Activated naive CD4-positive, alpha-beta T cell treated with anti-CD3 and anti-CD28 coated beads for 36 hours (primary cell): Measurements from ENCODE around the gene TMEM59. TPM values are rescaled to one million over a fixed set of nuclear protein-coding genes. Genes with fewer than 3 reads are reported as not detected.
"Not testable (repeated sequence)": the region's sequence is repeated elsewhere in the genome, so short reads cannot be mapped to it uniquely, and the experiment has no call there.

Source experiments
- CTCF ChIA-PET: fragments of 350-600 bp; sonication (Branson Sonifier 250); formaldehyde crosslinking; loops from one replicate; lab custom pipeline; 2021; ENCODE audit warnings: antibody characterized with exemption; lab: Charles Lee
- DNase-seq: peaks from one replicate; pipeline ENCODE4 v3.0.0-alpha.2; 2020
- H3K27ac Mint-ChIP-seq: one replicate; pipeline ENCODE4 v1.8.0; 2021; ENCODE audit warnings: mild to moderate bottlenecking, mixed read lengths
- H3K27me3 Mint-ChIP-seq: one replicate; pipeline ENCODE4 v1.8.0; 2021; ENCODE audit warnings: low read depth, mixed read lengths
- H3K36me3 Mint-ChIP-seq: one replicate; pipeline ENCODE4 v1.8.0; 2021; ENCODE audit warnings: low read depth, mixed read lengths
- H3K4me1 Mint-ChIP-seq: one replicate; pipeline ENCODE4 v1.8.0; 2021; ENCODE audit warnings: low read depth, mixed read lengths
- H3K4me3 Mint-ChIP-seq: one replicate; pipeline ENCODE4 v1.8.0; 2021; ENCODE audit warnings: mild to moderate bottlenecking, moderate library complexity, mixed read lengths
- H3K9me3 Mint-ChIP-seq: one replicate; pipeline ENCODE4 v1.8.0; 2021; ENCODE audit warnings: mixed read lengths
- intact Hi-C: fragments of 100-400 bp; cut with micrococcal nuclease; formaldehyde crosslinking; loops from one replicate; pipeline ENCODE4 v1.15.1; 2023
- total RNA-seq, 2 experiments: library from RNA; stranded (reverse); gene quantifications; one replicate each; pipeline ENCODE4 v1.2.3, GENCODE V29; 2021

TMEM59 gene, protein sequence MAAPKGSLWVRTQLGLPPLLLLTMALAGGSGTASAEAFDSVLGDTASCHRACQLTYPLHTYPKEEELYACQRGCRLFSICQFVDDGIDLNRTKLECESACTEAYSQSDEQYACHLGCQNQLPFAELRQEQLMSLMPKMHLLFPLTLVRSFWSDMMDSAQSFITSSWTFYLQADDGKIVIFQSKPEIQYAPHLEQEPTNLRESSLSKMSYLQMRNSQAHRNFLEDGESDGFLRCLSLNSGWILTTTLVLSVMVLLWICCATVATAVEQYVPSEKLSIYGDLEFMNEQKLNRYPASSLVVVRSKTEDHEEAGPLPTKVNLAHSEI
- 100 to 1,000 TPM; 140 to 142 TPM for total RNA-seq

DNA sequence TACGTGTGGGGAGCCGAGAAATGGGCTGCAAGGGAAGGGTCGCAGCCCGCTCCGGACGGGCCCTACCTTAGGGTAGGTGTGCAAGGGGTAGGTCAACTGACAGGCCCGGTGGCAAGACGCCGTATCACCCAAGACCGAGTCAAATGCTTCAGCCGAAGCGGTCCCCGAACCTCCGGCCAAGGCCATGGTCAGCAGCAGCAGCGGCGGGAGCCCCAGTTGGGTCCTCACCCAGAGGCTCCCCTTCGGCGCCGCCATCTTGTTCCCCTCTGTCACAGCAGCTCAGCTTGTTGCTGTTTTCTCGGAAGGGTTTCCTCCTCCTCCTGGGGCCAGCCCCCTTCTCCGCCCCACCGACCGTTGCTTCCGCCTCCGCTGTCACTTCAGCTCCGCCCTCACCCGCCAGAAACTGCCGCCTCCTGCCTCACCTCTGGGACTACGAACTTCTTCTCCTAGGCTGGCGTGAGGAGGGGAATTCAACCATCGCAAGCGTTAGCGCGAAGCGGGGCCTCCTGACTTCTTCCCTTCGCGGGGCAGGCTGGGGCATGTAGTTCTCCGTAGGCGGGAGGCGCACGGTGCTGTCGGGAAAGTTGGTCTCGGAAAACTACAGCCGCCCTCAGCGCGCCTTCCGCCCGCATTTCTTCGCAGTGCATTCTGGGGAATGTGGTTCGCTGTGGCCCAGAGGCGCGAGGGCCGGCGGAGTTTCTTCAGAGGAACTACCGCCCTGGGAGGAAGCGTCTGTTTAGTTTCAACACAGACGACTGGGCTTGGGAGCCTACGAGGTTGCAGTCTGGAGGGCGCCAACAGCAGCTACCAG is at the start of gene TMEM59, which contains the start of gene TCEANC2:
TMEM59 (minus strand) TSS at position 271 of the 811 bp plus-strand sequence; CDS start at position 255, 16 bp downstream.
TCEANC2 (plus strand) TSS at position 675 of the 811 bp plus-strand sequence. CDS start 815 bp downstream, outside the sequence.
- CTCF ChIA-PET: interaction anchor here (0.6 to 2.0 kb wide), 4 partner anchors 24 to 623 kb away, joined by 3 to 7 read pairs (median 3); no protein-coding TSS in a partner anchor
- Mint-ChIP-seq H3K27ac (no peak within 1 kb of the TSS), H3K4me3 (no peak within 1 kb of the TSS), H3K9me3 (no peaks in the 10 kb centered on the region), H3K27me3 (no peaks in the 10 kb centered on the region), H3K36me3 (peaks cover 18% of the 10 kb centered on the region), H3K4me1 (peaks cover 37% of the 10 kb centered on the region)
- intact Hi-C loops: loop anchor here (1.0 to 2.0 kb wide), 15 partner anchors 64 to 834 kb away; partner anchors contain the start of genes CYB5RL, DHCR24, LRRC42 and MAGOH
- peak; percentile 99 for DNase-seq

DNA sequence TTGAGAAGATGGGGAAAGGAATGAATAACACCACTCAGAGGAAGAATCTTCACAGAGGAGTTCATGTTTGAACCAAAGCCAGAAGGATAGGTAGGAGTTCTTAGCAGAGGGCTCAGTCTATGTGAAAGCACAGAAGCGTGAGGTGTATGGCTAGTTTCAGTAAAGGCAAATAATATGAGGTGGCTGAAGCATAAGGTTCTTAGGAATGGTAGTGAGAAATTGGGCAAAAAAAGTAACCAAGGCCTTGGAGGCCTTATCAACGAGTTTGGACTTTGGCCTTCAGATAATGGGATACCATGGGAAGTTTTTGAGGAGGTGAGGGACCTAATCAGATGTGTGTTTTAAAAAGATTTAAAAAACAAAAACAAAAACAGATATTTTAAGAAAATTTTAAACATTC is 47.5 kb upstream of the TMEM59 start:
- peaks cover 6% of the 10 kb centered on the region for H3K36me3 Mint-ChIP-seq
- DNase-seq: no peak
- intact Hi-C loops: no loop called here
- H3K4me3 Mint-ChIP-seq: no peak overlapping the region
- CTCF ChIA-PET: no interaction called here
- H3K27me3 Mint-ChIP-seq: no peaks in the 10 kb centered on the region
- H3K4me1 Mint-ChIP-seq: no peaks in the 10 kb centered on the region
- H3K9me3 Mint-ChIP-seq: no peaks in the 10 kb centered on the region
- no peak overlapping the region for H3K27ac Mint-ChIP-seq

DNA sequence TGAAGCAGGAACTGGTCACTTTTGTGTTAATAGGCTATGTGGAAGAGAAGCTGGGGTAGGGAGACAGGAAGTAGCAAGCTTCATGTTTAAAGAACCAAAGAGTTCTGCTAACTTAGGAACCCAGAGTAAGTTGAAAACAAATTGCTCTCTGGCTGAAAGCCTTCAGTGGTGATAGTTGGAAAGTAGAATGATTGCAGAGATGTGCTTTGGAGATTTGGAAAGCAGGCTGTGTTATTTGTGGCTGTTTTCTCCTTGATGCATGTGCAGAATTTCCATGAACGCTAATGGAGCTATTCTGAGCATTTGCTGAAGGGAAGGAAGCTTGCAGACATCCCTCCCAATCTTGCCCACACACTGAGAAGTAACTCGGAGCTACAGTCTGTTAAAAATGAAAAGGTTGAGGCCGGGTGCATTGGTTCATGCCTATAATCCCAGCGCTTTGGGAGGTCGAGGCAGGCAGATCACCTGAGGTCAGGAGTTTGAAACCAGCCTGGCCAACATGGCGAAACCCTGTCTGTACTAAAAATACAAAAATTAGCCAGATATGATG is 46.1 kb upstream of the TMEM59 start:
- Mint-ChIP-seq H3K4me1 (no peaks in the 10 kb centered on the region), H3K9me3 (no peaks in the 10 kb centered on the region), H3K27ac (no peak overlapping the region), H3K27me3 (no peaks in the 10 kb centered on the region), H3K4me3 (no peak overlapping the region), H3K36me3 (peaks cover 6% of the 10 kb centered on the region)
- intact Hi-C loops: no loop called here
- CTCF ChIA-PET: interaction anchor here (0.7 to 0.9 kb wide), 2 partner anchors 93 to 288 kb away, joined by 3 to 6 read pairs; no protein-coding TSS in a partner anchor
- DNase-seq: no peak

DNA sequence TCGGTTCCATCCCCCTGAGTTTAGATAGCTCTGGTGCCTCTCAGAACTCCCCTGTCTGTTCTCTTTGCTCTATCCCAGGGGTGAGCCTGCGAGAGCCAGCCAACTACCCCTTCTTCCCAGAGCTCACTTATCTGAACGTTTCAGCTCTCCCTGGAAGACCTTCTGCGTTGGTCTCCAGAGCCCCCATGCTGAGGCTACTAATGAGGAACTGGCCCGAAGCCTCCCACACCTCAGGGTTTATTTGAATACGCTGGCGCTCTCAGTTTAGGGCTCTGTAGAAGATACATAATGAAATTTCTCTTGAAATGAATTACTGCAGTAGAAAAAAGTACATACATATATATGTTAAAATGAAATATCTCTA is 43.9 kb upstream of the TMEM59 start:
- Mint-ChIP-seq H3K9me3 (no peaks in the 10 kb centered on the region), H3K4me1 (no peaks in the 10 kb centered on the region), H3K27me3 (no peaks in the 10 kb centered on the region), H3K27ac (no peak overlapping the region), H3K4me3 (no peak overlapping the region), H3K36me3 (peaks cover 3% of the 10 kb centered on the region)
- CTCF ChIA-PET: no interaction called here
- intact Hi-C loops: no loop called here
- DNase-seq: no peak

DNA sequence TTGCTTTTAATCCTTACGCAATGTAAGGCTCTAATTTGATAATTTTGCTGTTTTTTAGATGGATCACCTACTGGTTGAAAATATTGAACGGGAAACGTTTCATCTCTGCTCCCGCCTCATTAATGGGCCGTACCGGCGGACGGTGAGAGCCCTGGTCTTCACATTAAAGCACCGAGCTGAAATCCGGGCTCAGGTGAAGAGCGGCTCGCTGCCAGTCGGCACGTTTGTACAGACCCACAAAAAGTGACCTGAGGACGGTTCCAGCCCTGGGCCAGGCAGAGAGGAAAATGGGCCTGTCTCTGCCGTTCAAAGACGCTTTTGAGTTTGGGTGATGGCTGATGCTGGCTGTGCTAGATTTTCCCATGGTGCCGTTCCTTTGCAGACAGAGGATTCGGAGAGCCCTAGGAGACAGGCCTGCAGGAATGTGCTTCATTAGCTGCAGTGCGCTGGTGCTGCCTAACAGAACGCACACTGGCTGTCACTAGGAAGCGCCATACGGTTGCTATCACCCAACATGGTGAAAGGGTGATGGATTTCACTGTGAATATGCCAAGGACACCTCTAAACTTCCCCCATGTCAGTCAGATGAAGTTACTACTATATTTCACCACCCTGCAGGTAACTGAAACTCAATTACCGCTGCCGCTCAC is 43.3 kb upstream of the TMEM59 start:
- no peaks in the 10 kb centered on the region for H3K9me3 Mint-ChIP-seq
- no peaks in the 10 kb centered on the region for H3K27me3 Mint-ChIP-seq
- DNase-seq: no peak
- H3K4me3 Mint-ChIP-seq: no peak overlapping the region
- H3K36me3 Mint-ChIP-seq: peaks cover 3% of the 10 kb centered on the region
- intact Hi-C loops: no loop called here
- H3K27ac Mint-ChIP-seq: no peak overlapping the region
- no peaks in the 10 kb centered on the region for H3K4me1 Mint-ChIP-seq
- CTCF ChIA-PET: no interaction called here

DNA sequence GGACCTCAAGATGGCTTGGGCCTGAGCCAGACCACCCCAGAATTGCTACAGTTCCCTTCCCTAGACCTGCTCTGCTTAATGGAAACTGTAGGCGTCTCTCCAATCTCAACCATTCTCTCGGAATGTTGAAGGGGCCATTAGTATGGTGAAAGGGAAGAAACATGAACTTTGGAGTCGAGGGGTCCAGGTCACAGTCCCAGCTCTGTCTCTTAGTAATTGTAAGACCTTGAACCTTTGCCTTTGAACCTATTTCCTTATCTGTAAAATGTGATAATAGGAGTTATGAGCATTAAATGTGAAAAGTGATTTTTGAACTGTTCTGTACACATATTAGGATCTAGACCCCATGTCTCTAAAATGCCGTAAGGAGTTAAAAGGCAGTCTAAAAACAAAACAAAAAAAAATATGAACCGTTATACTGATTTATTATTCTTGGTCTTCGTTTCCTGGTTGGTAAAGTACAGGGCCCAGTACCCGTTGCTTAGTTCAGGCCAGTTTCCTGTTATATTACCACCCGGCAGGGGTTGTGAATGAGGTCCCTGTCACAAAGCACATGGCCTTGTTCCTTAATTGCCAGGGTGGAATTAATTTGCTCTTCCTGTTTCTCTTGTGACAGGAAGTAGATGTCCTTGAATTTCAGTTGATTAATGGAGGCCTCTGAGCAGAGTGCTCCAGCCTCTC is 42.7 kb upstream of the TMEM59 start:
- Mint-ChIP-seq H3K27ac (no peak overlapping the region), H3K27me3 (no peaks in the 10 kb centered on the region), H3K36me3 (peaks cover 3% of the 10 kb centered on the region), H3K9me3 (no peaks in the 10 kb centered on the region), H3K4me3 (no peak overlapping the region), H3K4me1 (no peaks in the 10 kb centered on the region)
- DNase-seq: no peak
- CTCF ChIA-PET: interaction anchor here (0.8 kb wide), 1 partner anchor 171 kb away, joined by 4 read pairs; no protein-coding TSS in a partner anchor
- intact Hi-C loops: no loop called here

DNA sequence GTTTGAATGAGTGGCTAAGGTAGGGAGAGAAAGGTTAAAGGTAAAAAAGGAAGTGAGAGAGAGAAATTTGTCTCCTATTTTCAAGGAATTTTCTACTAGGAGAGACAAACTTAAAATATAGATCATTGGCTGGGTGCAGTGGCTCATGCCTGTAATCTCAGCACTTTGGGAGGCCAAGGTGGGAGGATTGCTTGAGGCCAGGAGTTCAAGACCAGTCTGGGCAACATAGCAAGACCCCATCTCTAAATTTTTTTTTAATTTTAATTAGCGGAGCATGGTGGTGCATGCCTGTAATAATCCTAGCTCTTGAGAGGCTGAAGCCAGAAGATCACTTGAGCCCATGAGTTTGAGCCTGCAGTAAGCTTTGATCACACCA is 41.7 kb upstream of the TMEM59 start:
- CTCF ChIA-PET, intact Hi-C loops, H3K4me1 Mint-ChIP-seq, H3K4me3 Mint-ChIP-seq, DNase-seq, H3K36me3 Mint-ChIP-seq, H3K27me3 Mint-ChIP-seq, H3K9me3 Mint-ChIP-seq, H3K27ac Mint-ChIP-seq: not testable (repeated sequence)

DNA sequence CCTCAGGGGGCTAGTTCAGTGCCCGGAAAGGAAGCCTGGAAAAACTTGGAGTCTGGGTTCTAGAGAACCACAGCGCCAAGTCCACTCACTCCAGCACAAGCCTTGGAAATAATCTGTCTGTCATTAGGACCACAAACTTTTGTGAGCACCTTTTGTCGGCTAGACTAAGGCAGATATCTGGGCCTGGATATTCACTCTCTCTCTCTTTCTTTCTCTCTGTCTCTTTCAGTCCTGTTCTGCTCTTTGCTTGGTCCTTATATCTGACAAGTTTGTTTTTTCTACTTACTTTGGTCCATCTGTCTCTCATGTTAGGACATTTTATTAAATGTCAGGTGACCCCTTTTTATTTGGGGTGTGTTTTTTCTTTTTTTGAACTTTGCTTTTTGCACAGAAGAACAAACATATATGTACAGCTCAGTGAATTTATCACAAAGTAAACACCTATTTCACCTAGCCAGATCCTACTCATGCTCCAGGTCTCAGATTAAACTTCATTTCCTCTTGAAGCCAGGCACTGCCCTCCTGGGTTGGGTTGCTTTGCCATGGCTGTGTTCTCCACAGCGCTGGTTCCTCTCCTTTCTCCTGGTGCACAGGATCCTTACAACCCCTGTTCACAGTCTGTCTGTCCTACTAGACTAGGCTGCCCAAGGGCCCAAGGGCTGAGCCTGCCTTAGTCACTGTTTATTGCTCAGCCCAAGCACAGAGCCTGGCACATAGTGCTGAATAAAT is 41.2 kb upstream of the TMEM59 start:
- CTCF ChIA-PET: no interaction called here
- H3K4me3 Mint-ChIP-seq: no peak overlapping the region
- H3K4me1 Mint-ChIP-seq: no peaks in the 10 kb centered on the region
- no peak overlapping the region for H3K27ac Mint-ChIP-seq
- H3K9me3 Mint-ChIP-seq: no peaks in the 10 kb centered on the region
- no peak for DNase-seq
- H3K27me3 Mint-ChIP-seq: no peaks in the 10 kb centered on the region
- intact Hi-C loops: no loop called here
- H3K36me3 Mint-ChIP-seq: peaks cover 1% of the 10 kb centered on the region

DNA sequence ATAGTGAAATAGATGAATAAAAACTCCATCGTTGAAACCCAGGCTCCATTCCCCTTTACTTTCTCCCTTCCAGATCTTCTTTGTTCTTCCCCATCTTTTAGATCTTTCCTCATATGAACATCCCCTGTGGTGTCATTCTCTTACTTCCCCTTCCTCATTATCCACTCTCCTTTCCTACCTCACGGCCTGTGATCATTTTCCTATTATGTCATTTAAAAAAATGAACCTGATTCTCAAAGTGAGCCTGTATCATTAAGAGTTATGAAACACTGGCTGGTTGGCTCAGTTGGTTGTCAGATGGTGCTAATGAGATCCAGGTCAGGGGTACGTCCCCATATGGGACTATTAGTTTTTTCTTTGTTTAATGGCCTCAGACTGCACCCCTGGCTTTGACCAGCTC is 38.7 kb upstream of the TMEM59 start:
- Mint-ChIP-seq H3K27me3 (no peaks in the 10 kb centered on the region), H3K9me3 (no peaks in the 10 kb centered on the region), H3K4me1 (no peaks in the 10 kb centered on the region), H3K27ac (no peak overlapping the region), H3K36me3 (peaks cover 3% of the 10 kb centered on the region), H3K4me3 (no peak overlapping the region)
- intact Hi-C loops: no loop called here
- no peak for DNase-seq
- CTCF ChIA-PET: interaction anchor here (3.9 kb wide), 1 partner anchor 10 kb away, joined by 20 read pairs; no protein-coding TSS in a partner anchor

DNA sequence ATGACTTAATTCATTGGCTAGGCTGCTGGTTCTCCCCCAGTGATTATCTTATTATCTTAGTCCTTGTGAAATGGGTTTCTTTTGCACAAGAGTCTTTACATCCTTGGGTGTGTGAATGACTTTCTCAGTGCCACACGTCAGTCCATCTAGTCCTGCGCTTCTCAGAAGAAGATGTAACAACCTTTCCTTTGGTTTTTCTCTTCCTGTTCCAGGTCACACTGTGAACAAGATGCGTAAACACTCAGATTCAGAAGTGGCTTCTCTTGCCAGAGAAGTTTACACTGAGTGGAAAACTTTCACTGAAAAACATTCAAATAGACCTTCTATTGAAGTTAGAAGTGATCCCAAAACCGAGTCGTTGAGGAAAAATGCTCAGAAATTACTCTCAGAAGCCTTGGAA is 35.4 kb upstream of the TMEM59 start:
- Mint-ChIP-seq H3K9me3 (no peaks in the 10 kb centered on the region), H3K36me3 (peaks cover 3% of the 10 kb centered on the region), H3K4me1 (no peaks in the 10 kb centered on the region), H3K27me3 (no peaks in the 10 kb centered on the region), H3K27ac (no peak overlapping the region), H3K4me3 (no peak overlapping the region)
- CTCF ChIA-PET: interaction anchor here (1.2 kb wide), 1 partner anchor 20 kb away, joined by 3 read pairs; no protein-coding TSS in a partner anchor
- DNase-seq: no peak
- intact Hi-C loops: no loop called here

DNA sequence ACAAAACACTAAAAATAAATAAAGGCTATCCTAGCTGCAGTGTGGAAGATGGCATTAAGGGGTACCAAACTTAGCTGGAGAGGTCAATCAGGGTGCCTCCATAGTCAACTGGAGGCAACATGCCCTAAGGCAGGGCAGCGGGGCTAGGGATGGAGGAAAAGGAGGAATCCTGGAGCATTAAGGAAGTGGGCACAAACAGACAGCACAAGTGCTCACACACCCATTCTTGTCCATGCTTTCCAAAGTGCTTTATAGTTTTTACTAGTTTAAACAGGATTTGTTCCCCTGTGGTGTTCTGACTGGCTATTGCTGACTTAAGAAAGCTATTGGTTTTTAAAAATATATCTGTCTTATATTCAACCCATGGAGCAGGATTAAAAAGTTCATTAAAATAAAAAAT is 33.8 kb upstream of the TMEM59 start:
- no peak overlapping the region for H3K27ac Mint-ChIP-seq
- H3K36me3 Mint-ChIP-seq: peaks cover 3% of the 10 kb centered on the region
- no peak overlapping the region for H3K4me3 Mint-ChIP-seq
- H3K4me1 Mint-ChIP-seq: no peaks in the 10 kb centered on the region
- H3K27me3 Mint-ChIP-seq: no peaks in the 10 kb centered on the region
- DNase-seq: no peak
- intact Hi-C loops: no loop called here
- CTCF ChIA-PET: no interaction called here
- H3K9me3 Mint-ChIP-seq: no peaks in the 10 kb centered on the region
